ENCODE results near the gene KLHDC4. TPM values are rescaled to one million over a fixed set of nuclear protein-coding genes. Genes with fewer than 3 reads are reported as not detected.
"Not testable (repeated sequence)": the region's sequence is repeated elsewhere in the genome, so short reads cannot be mapped to it uniquely, and the experiment has no call there.

Gene KLHDC4
- polyA plus RNA-seq, 1 donor = 26.5 TPM

DNA sequence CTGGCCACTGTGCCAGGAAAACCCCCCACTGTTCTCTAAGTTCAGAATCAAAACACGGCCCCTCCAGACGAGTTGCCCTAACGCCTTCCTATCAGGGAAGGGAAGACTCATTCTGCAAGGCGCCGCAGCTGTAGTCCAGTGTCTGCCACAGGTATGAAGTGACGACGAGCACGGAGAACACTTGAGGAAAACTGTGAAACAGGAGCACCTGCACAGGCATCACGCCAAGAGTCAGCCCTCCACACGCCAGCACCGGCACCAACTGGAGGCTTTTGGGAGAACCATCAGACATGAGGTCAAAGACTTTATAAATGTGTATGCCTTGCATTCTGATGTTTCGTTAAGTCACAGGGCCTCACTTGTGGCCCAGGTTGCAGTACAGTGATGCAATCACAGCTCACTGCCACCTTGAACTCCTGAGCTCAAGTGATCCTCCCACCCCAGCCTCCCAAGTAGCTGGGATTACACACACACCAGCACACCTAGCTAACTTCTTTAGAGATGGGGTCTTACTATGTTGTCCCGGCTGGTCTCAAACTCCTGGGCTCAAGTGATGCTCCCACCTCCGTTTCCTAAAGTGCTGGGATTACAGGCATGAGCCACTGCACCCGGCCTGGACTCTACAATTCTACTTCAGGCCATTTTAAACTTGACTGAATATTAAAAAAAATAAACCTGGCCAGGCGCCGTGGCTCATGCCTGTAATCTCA lies 22.9 kb downstream of the KLHDC4 start:
- DNase-seq (ENCODE audit: low read depth) = no peak

DNA sequence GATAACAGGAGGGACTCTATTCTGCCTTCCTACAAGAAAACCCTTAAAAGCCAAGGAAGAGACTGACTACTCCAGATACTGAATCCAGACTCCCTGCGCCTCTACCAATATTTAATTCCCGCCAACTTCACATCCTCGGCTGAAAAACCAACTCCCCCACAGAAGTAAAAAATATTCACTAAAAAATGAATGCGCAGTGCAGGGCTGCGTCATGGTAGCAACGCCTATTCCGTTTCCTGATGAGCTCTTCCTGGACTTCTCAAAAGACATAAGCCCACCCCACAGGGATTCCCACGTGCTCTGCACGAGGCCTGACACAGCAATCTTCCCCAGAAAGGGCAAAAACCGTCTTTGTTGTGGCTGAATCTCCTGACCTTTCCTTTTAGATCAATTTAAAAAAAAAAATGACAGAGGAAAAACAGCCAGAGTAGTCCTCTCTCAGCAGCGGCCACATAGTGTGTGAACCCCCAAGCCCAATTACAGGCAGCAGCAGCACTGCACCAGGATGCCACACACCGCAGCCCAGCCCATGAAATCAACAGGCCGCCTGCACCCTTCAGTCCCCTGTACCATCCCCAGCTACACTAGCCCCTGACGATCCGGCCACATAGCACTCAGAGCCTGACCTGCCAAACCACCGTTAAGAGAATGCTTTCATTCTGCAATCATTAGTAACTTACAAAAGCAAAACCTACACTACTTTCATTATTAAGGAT lies 23.9 kb downstream of the KLHDC4 start:
- no peak for DNase-seq (ENCODE audit: low read depth)

DNA sequence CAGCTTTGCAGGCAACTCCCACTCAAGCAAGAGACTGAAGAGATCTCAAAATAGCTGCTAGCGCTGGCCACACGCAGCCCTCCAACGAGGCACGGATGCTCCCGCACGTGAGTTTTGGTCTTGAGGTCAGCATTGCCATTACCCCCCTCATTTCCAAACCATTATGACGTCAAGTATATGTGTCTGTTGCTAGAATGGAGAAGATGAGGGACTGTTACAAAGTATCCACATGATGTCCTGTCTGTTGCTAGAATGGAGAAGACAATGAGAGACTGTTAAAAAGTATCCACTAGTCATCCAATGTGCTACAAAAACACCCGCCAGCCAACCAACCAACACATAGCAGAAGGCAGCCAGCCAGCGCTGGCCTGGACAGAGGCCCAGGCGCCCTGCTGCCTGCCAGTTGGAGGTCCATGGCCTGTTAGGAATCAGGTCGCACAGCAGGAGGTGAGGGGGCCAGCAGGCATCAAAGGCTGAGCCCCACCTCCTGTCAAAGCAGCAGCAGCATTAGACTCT lies 24.8 kb downstream of the KLHDC4 start:
- DNase-seq (ENCODE audit: low read depth) = no peak

DNA sequence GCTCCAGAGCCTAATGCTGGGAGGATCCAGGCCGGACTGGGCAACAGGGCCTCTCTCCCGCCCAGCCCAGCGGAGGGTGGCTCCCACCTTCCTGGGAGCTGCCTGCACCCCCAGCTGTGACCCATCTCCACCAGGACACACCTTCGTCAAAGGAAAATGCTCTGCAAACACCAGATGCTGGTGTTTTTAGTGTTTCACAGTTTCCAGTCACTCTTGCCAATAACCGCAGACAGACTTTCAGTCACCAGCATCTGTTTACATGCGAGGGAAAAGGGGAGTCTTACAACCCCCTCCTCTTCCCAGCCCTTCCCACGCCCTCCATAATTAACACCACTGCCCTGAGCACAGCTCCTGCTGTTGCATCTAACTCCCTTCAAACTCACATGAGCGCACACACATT lies 25.3 kb downstream of the KLHDC4 start:
- no peak for DNase-seq (ENCODE audit: low read depth)

DNA sequence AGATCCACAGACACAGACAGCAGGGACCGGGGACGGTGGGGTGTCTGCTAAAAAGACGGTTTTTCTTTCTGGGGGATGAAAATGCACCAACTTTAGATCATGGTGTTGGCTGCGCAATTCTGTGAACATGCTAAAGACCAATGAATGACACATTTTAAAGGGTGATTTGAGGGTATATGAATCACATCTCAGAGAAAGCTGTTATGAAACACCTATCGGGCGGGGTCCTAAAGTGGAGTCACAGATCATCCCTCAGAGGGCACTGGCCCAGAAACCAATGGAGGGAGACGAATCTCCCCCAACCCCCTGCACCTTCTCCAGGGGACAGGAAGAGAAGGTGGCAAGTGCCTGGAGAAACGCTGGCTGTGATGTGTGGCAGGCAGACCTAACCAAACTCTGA lies 26.0 kb downstream of the KLHDC4 start:
- DNase-seq (ENCODE audit: low read depth) = no peak

DNA sequence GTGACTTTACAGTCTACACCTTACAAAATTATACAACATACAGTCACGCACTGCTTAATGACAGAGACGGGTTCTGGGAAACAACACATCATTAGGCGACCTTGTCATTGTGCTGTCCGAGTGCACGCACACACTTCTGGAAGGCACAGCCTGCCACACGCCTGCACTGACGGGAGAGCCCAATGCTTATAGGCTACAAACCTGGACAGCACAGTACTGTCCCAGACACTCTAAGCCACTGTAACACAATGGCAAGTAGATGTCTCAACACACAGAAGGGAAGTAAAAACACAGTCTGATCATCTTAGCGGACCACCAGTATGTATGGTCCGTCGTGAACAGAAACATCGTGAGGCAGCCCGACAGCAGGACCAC lies 29.8 kb downstream of the KLHDC4 start:
- DNase-seq (ENCODE audit: low read depth) = no peak

DNA sequence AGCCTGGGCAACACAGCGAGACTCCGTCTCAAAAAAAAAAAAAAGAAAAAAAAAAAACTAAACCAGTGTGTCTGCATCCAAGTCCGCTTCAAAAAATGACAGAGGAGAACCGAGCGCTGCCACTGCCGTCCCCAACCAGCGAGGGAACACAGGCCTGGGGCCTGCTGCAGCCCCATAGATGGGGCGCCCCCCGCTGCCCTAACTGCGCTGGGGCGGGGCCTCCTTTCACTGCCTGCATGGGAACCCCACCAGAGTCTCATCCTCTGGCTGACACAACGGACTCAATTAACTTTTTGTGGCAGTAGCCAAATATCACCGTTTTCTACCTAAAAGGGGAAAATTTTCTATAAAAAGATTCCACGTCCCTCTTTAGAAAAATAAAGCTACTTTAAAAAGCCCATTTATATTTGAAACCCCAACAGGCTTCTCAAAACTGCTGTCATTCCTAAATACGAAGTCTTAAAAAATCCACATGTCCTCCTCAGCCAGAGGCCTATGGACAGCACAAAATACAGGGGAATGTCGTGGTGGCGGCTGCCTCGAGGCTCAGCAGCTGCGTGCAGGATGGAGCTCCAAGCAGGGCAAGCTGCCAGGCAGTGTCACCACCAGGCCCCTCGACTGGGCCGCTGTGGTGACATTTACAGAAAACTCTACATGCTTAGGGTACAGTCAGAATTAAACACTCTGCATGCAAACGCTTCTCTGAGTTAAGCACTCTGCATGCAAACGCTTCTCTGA lies 30.3 kb downstream of the KLHDC4 start:
- no peak for DNase-seq (ENCODE audit: low read depth)

DNA sequence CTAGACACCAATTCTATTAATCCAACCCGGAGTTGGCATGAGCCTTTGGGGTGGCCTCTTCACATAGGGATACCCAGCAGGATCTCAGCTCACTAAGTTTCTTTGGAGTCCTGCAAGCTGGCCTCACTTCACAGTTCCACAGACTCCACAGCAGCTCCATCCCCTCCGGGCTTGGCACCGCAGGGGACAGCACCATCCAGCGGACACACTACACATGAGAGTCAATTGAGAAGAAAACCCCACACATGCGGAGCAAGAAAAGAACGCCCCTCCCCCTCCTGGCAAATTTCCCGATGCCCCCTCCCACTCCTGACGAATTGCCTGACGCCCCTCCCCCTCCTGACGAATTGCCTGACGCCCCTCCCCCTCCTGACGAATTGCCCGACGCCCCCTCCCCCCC lies 31.1 kb downstream of the KLHDC4 start:
- DNase-seq (ENCODE audit: low read depth) = no peak

DNA sequence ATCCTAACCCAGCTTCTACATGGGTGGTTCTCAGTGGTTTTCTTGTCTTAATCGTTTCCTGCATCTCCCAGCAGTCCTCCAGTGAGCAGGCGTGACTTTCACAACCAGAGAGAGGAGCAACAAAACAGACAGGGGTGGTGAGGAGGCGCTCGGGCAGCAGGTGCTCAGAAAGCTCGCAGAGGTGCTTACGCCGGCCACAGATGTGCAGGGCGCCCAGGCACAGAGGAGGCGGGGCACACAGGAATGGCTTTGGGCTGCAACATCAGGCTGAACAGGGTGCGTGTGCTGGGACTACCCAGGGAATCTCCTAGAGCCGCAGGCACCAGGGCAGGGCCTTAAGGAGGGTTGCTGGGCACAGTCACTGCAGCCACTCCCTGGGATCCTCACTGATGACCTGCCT lies 32.6 kb downstream of the KLHDC4 start:
- no peak for DNase-seq (ENCODE audit: low read depth)

DNA sequence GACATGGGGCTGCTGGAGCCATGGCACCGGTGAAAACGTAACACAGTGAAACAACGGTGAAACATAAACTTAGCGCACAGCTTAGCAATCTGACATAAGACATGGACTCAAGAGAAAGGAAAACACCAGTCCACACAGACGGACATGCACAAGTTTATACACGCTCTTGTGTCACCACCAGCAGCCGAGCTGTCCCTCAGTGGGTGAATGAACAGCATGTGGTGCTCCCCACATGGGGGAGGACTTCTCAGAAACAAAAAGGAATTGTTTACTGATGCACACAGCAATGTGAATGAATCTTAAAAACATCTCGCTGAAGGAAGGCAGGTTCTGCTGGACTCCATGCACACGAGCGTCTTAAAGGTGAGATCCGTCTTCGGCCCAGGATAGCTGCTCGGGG lies 34.2 kb downstream of the KLHDC4 start:
- no peak for DNase-seq (ENCODE audit: low read depth)

DNA sequence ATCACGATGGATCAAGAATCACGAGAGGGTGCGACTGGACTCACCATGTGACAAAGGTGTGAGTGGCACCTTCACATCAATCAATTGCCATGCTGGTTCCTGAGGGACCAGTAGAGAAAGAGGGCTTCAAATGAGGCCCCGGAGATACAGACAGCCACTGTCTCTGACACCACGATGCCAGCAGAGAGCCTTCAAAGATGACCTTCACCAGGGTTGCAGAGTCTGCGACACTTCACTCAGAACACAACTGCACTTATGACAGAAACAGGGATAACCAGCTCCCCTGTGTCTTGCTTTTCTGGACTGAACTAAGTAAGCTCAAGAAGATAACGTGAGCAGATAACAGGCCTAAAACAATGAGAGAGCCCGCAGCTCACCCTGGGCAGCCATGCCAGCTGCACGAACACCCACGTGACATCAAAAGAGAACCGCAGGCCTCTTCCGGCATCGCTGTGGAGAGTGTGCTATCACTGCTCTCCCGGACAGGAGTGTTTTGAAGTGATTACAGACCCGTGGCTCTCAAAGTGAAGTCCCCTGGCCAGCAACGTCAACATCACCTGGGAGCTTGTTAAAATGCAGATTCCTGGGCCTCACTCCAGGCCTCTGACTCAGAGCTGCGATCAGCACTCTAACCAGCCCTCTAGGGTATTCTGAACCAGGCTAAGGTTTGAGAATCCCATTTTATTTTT lies 36.4 kb downstream of the KLHDC4 start:
- no peak for DNase-seq (ENCODE audit: low read depth)

DNA sequence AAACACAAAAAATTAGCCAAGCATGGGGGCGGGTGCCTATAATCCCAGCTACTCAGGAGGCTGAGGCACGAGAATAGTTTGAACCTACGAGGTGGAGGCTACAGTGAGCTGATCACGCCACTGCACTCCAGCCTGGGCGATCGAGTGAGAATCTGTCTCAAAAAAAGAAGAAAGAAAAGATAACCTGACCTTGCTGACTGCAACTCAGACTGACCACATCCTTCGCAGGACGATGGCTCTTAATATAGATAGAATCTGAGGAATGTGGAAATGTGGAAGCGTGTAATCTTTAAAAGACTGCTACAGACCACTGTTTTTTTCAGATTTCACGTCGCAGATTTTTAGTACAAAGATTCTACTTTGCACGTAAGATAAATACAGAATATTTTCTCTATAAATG lies 37.8 kb downstream of the KLHDC4 start:
- DNase-seq (ENCODE audit: low read depth) = no peak

DNA sequence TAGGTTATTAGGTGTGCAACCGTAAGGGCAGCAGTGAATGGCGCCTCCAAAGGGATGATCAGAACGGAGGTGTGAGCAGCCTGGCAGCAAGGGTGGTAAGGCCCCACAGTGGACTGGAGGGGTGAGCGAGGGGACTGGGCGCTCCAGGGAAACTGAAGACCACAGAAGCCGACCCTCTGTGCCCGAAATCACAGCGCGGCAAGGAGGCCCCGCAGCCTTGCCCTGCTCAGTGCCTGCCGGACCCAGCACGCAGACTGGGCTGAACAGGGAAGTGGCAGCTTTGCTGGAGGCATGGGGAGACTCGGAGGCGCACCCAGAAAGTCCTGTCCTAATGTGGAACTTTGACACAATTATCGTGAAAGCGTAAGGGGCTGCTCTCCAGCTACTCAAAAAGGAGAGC lies 38.4 kb downstream of the KLHDC4 start:
- DNase-seq (ENCODE audit: low read depth) = no peak

DNA sequence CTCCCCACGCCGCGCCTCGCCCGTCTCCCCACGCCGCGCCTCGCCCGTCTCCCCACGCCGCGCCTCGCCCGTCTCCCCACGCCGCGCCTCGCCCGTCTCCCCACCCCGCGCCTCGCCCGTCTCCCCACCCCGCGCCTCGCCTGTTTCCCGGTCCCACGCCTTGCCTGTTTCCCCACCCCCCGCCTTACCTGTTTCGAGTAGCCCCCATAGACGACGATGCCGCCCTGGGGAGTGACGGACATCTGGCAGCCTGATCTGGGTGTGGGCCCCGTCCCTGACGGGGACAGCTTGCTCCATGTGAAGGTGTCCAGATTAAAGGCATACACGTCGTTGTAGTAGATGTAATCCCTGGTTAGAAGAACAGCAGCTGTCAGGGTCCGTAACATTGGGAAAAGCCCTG lies 39.2 kb downstream of the KLHDC4 start:
- DNase-seq (ENCODE audit: low read depth) = not testable (repeated sequence)

DNA sequence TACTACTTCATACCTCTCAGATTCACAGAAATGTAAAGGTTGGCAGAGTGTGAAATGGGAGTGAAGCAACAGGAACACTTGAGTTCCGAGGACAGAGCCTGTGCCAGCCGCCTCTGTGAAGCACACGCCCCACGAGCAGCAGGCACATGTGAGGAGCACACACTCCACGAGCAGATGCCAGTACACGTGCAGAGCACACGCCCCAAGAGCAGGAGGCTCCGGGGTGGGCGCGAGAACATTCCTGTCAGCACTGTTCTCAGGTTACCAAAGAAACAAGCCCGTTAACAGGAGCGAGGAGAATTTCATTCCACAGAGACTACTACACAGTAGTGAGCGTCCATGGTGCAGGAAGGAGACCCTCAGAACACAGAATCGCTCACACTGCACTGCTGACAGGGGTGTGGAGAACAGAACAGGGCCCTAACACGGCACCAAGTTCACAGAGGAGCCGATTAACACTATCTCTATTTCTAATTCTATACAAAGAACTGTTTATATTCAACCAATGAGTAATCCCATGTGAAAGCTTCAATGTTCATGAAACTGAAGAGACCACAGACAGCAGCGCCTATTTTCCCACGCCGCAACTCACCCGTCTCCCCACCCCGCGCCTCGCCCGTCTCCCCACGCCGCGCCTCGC lies 40.1 kb downstream of the KLHDC4 start:
- DNase-seq (ENCODE audit: low read depth) = no peak

DNA sequence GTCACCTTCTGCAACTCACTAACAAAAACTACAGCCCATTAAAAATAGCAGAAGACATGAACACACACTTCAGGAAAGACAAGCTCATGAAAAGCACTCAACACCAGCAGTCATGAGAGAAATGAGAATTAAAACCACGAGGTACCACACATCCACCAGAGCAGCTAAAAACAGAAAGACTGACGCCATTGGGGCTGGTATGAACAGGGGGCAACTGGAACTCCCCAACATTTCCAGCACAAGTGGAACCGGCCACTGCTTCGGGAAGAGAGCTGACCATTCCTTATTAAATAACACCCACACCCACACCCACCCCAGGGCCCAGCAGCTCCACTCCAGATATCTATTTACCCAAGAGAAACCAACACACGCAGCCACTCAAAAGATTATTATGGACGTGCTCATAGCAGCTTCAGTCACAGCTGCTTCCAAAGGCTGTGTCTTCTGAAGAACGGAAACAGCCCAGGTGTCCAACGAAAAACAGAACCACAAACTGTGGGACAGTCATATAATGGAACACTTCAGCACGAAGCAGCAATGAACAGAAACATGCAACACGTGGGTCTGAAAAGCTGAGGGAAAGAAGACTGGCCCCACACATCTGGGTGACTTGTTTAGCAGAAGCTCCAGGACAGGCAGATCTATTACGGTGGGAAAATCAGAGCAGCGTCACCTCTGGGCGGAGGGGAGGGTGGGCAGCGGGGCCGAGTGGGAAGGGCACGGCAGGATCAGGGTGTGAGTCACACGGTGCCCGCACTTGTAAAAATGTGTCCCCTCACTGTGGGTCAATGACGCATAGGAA lies 41.1 kb downstream of the KLHDC4 start:
- no peak for DNase-seq (ENCODE audit: low read depth)

DNA sequence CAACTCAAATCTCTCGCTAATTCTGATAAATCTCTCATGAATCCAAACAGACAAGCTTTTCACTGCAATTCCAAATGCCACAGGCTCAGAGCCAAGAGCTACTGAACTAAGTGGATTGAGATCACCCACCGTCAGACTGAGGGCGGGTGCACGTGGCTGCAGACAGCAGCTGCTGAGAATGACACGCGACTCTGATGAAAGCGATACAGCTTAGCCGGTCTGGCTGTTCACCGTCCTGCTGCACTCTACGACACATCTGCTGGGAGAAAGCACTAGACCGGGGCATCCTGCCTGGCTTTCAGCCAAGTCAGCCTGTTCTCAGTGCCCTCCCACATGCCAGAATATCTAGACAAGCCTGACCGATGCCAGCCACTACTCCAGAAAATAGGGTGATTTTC lies 42.6 kb downstream of the KLHDC4 start:
- DNase-seq (ENCODE audit: low read depth) = peak; percentile 13

DNA sequence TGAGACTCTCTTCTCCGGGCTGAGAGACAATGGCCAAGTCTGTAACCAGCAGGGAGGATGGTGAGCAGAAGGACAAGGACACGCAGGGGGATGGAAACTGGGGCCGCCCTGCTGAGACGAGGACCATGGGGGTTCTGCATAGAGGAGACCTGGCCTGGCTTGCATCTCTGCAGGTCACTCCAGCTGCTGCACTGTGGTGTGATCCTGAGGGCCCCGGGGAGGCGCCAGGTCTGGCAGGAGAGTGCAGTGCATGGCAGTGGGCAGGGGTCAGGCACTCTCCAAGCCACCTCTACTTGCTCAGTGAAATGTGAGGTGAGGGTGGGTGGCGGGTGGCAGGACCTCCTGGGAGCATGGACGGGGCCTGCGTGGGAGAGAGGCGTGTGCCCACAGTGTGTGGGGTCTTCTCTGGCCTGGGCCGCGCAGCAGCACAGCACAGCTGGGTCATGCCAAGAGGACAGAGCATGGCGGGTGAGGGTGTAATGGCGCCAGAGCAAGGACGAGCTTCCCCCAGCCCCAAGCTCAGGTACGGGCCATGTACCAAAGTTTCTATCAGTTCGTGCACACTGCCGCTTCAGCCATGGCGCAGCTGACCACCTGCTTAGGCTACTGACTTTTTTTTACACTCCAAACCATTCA lies 43.1 kb downstream of the KLHDC4 start:
- no peak for DNase-seq (ENCODE audit: low read depth)

DNA sequence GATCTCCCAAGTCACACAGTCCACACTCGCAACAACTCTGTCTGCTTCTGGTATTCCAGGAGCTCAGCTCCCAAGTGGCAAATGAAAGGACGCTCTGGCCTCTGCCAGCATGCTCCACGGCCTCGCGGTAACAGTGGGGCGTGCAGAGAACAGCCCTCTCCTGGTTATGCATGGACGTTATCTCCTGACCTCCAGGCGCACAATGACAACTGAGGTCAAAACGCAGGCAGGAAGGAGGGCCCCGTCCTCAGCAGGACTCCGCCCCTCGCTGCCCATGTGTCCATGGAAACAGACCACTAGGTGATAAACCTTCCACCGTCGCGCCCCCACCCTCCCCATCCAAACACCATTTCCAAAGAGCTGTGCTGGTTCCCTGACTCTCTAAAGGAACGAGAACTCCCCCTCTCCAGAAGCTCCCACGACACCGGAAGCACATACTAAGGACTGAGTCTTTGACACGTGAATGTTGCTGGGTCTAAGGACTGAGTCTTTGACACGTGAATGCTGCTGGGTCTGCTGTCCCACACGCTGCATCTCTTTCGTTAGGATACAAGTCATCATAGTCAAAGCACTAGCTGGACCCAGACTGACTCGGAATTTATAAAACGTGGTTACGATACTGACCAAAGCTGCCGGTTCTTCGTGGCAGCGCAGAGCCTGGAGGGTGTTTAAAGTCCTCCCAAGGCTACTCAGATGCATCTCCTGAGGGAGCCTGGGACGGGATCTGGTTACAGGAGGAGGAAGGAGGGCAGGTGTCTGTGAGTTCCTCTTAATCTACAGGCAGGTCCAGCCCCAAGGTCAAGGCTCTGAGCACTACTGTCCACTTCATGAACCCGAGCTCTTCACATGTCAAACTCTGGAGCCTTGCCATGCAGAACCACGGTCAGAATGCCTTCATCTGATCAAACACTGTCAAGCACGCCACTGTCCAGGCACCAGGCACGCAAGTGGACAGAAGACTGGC lies 43.9 kb downstream of the KLHDC4 start:
- no peak for DNase-seq (ENCODE audit: low read depth)

All from forelimb muscle (tissue), 1 donor.